Neuron (in vitro differentiated cells): ENCODE data around the gene GHRL.

Source experiments
- H2AFZ ChIP-seq: one replicate; pipeline ENCODE4 v1.6.1; 2013; ENCODE audit warnings: low read depth, mild to moderate bottlenecking, inconsistent platforms, low read length, moderate library complexity
- H3K27me3 ChIP-seq: one replicate; pipeline ENCODE4 v1.6.1; 2013; ENCODE audit warnings: low read length; ENCODE audit not compliant: insufficient read depth
- H3K36me3 ChIP-seq: one replicate; pipeline ENCODE4 v1.6.1; 2013; ENCODE audit warnings: low read length; ENCODE audit not compliant: insufficient read depth
- H3K4me1 ChIP-seq: one replicate; pipeline ENCODE4 v1.6.1; 2013; ENCODE audit warnings: low read length; ENCODE audit not compliant: insufficient read depth
- H3K4me3 ChIP-seq: 2 replicates; pipeline ENCODE4 v1.5.1; 2013; ENCODE audit warnings: mild to moderate bottlenecking, low read length, moderate library complexity
- H3K9me3 ChIP-seq: one replicate; pipeline ENCODE4 v1.6.1; 2013; ENCODE audit warnings: low read length

The GHRL gene

DNA sequence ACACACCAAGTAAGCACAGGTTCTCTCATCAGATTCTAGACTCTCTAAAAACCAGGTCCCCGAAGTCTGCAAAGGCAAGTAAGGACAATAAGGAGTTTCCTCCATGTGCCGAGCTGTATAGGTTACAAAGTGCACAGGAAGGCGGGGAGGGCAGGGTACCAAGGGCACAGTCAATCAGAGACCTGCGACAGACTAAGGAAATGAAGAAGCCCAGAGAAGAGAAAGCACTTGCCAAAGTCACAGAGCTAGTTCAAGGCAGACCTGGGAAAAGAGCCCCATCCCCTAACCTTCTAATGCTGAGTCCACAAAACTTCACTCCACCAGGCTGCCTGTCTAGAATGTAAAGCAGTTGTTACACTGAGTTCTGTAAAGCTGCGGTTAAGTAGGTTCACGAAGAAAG lies 26.5 kb upstream of the GHRL start:
- Histone ChIP-seq H3K4me1 (peaks cover 12% of the 10 kb centered on the region), H3K36me3 (peaks cover 47% of the 10 kb centered on the region), H3K4me3 (peak overlapping the region; percentile 29), H3K27me3 (no peaks in the 10 kb centered on the region), H2AFZ (no peak overlapping the region), H3K9me3 (no peaks in the 10 kb centered on the region)

GRCh38 chr3:10317961-10318350 lies 25.2 kb upstream of the GHRL start:
- Histone ChIP-seq H3K9me3 (no peaks in the 10 kb centered on the region), H3K4me3 (no peak overlapping the region), H3K36me3 (peaks cover 59% of the 10 kb centered on the region), H3K27me3 (no peaks in the 10 kb centered on the region), H3K4me1 (peaks cover 12% of the 10 kb centered on the region), H2AFZ (no peak overlapping the region)

DNA sequence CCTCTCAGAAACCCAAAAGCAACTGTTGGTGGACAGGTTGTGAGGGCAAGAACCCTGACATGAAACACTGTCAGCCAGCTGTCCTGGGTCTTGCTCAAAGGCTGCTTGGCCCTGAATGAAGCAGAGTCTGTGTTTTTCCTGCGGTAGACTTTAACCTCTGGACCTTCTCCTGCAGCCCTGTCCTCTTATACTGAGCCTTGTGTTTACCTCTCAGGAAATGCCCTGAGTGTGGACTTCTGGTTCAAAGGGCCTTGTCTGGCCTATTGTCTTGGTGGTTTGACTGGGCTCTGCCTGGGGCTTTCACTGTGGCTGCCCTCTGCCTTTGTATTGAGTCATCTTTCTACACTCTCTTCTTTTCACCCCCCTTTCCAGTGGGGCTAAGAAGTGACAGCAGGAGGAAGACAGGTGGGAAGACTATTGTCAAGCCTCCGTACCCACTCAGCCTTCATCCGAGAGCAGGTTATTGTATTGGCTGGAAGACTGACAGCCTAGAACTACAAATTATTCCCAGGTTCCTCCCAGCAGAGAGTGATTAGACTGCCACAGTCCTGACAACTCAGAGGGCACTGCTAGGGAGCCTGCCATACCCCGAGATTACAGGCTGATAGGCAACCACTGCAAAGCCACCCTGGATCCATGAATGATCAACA lies 24.7 kb upstream of the GHRL start:
- Histone ChIP-seq H3K36me3 (peaks cover 65% of the 10 kb centered on the region), H2AFZ (no peak overlapping the region), H3K27me3 (no peaks in the 10 kb centered on the region), H3K9me3 (no peaks in the 10 kb centered on the region), H3K4me3 (no peak overlapping the region), H3K4me1 (peaks cover 12% of the 10 kb centered on the region)

DNA sequence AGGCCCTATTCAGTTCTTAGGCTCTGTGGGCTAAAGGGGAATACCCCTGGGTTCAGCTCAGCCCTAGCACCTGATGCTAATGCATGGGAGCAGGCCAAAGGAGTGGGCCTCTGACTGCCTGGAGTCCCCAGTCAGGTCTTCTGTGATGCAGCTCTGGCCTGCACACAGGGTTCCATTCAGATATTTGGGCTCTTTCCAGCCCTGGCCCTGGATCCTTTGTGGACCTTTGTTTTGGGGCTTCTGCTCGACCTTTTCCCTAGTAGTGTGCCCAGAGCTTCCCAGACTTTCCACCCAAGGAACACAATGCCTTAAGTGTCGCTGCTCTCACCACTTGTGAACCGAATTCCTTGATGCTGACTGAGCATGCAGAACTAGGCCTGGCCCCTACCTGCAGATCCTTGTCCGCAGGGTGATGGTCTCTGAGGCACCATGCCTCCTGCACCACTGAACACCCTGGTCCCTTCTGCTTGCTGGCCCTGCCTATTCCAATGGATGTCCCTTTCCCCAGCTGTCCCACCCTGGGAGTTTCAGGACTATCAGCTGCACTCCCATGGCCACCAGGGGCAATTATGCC lies 23.1 kb upstream of the GHRL start:
- H3K36me3 ChIP-seq = peaks cover 80% of the 10 kb centered on the region
- H3K27me3 ChIP-seq = no peaks in the 10 kb centered on the region
- H3K4me1 ChIP-seq = peaks cover 12% of the 10 kb centered on the region
- H3K4me3 ChIP-seq = no peak overlapping the region
- no peak overlapping the region for H2AFZ ChIP-seq
- no peaks in the 10 kb centered on the region for H3K9me3 ChIP-seq

DNA sequence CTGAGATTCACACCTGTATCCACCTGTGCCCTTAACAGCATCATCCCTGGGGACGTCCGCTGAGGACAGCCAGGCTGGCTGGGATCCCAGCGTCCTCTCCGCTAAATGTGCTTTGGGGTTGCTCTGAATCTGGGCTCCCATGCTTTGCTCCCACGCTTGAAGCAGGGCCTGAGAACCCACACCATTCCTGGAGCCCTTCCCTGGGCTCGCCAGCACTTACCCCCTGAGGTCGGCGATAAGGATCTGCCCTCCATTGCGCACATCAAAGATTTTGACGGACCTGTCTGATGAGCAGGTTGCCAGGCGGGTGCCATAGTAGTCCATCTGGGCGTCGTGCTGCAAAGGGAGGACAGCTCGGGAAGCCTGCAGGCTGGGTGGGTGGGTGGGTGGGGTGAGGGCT lies 22.4 kb upstream of the GHRL start:
- H3K4me3 ChIP-seq = no peak overlapping the region

GRCh38 chr3:10312861-10313260 lies 20.1 kb upstream of the GHRL start:
- H3K4me1 ChIP-seq = no peaks in the 10 kb centered on the region
- H3K36me3 ChIP-seq = peaks cover 87% of the 10 kb centered on the region
- no peaks in the 10 kb centered on the region for H3K27me3 ChIP-seq
- H3K4me3 ChIP-seq = no peak overlapping the region
- H3K9me3 ChIP-seq = no peaks in the 10 kb centered on the region
- H2AFZ ChIP-seq = no peak overlapping the region

More for the DNA sequence above, 22.4 kb upstream of the GHRL start:
- H2AFZ ChIP-seq = no peak overlapping the region
- peaks cover 8% of the 10 kb centered on the region for H3K4me1 ChIP-seq
- H3K27me3 ChIP-seq = no peaks in the 10 kb centered on the region
- H3K36me3 ChIP-seq = peaks cover 87% of the 10 kb centered on the region
- no peaks in the 10 kb centered on the region for H3K9me3 ChIP-seq

GRCh38 chr3:10312391-10312790 lies 19.6 kb upstream of the GHRL start:
- H3K36me3 ChIP-seq = peaks cover 88% of the 10 kb centered on the region
- H3K27me3 ChIP-seq = no peaks in the 10 kb centered on the region
- no peaks in the 10 kb centered on the region for H3K9me3 ChIP-seq
- H3K4me3 ChIP-seq = no peak overlapping the region
- H3K4me1 ChIP-seq = no peaks in the 10 kb centered on the region
- H2AFZ ChIP-seq = no peak overlapping the region

GRCh38 chr3:10311710-10312109 lies 19.0 kb upstream of the GHRL start:
- Histone ChIP-seq H2AFZ (no peak overlapping the region), H3K27me3 (no peaks in the 10 kb centered on the region), H3K4me3 (no peak overlapping the region), H3K36me3 (peaks cover 83% of the 10 kb centered on the region), H3K4me1 (no peaks in the 10 kb centered on the region), H3K9me3 (no peaks in the 10 kb centered on the region)

- no peaks in the 10 kb centered on the region for H3K9me3 ChIP-seq
- H3K27me3 ChIP-seq = no peaks in the 10 kb centered on the region
- no peaks in the 10 kb centered on the region for H3K4me1 ChIP-seq
- no peak overlapping the region for H2AFZ ChIP-seq
- peaks cover 79% of the 10 kb centered on the region for H3K36me3 ChIP-seq
- no peak overlapping the region for H3K4me3 ChIP-seq
These were observed 17.8 kb upstream of the GHRL start for GRCh38 chr3:10310578-10310977.

GRCh38 chr3:10309736-10310135 lies 17.0 kb upstream of the GHRL start:
- no peak overlapping the region for H2AFZ ChIP-seq
- peaks cover 80% of the 10 kb centered on the region for H3K36me3 ChIP-seq
- H3K4me1 ChIP-seq = no peaks in the 10 kb centered on the region
- H3K9me3 ChIP-seq = no peaks in the 10 kb centered on the region
- no peaks in the 10 kb centered on the region for H3K27me3 ChIP-seq
- H3K4me3 ChIP-seq = no peak overlapping the region

GRCh38 chr3:10308678-10309077 lies 15.9 kb upstream of the GHRL start:
- H3K36me3 ChIP-seq = peaks cover 80% of the 10 kb centered on the region
- no peak overlapping the region for H3K4me3 ChIP-seq
- no peaks in the 10 kb centered on the region for H3K27me3 ChIP-seq
- no peaks in the 10 kb centered on the region for H3K4me1 ChIP-seq
- H3K9me3 ChIP-seq = no peaks in the 10 kb centered on the region
- H2AFZ ChIP-seq = no peak overlapping the region

DNA sequence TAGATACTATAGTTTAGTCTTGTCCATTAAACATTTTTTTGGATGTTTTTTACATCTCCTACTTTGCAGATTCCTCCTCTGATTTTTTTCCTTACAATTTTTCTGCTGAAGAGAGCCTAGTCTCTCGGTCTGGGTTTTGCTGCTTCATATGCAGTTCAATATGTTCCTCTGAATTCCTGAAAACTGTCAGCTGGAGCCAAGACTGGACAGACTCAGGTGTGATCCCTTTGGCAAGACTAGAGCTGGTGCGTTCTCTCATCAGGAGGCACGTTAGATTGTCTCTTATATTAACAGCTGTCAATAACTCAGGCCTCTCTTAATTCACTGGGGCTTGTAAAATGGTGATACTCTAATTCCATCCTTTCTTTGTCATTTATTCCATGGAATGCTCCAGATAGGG lies 13.4 kb upstream of the GHRL start:
- Histone ChIP-seq H3K27me3 (no peaks in the 10 kb centered on the region), H3K4me3 (no peak overlapping the region), H3K9me3 (no peaks in the 10 kb centered on the region), H3K4me1 (no peaks in the 10 kb centered on the region), H2AFZ (no peak overlapping the region), H3K36me3 (peaks cover 78% of the 10 kb centered on the region)

DNA sequence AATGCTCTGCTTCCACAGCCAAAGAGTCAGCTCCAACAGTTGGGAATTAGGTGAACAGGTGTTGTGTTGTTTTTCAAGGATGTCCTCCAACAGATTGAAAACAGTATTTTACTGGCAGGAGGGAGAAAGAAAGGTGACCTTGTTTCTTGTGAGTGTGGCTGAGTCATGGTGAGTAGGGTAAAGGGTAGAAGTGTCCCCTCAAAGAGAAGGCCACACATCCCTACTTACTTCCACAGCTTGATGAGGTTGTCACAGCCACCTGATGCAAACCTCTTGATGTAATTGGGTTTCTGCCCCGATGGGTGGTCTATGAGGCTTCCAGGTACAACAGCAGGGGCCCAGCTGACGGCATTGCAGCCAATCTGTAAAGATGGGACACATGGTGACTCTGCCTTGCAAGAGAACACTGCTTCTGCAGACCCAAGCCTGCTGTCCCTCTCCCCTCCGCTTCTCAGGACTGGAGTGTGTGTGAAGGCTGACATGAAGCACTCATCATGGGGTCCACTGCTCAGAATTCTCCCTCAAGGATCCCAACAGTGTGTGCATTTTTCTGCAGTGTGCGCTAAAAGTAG lies 12.7 kb upstream of the GHRL start:
- Histone ChIP-seq H3K36me3 (peaks cover 78% of the 10 kb centered on the region), H3K4me3 (no peak overlapping the region)

GRCh38 chr3:10304905-10305304 lies 12.2 kb upstream of the GHRL start:
- Histone ChIP-seq H3K9me3 (no peaks in the 10 kb centered on the region), H3K27me3 (no peaks in the 10 kb centered on the region), H3K4me1 (no peaks in the 10 kb centered on the region), H3K36me3 (peaks cover 80% of the 10 kb centered on the region), H3K4me3 (no peak overlapping the region), H2AFZ (no peak overlapping the region)

More for the DNA sequence above, 12.7 kb upstream of the GHRL start:
- H3K27me3 ChIP-seq = no peaks in the 10 kb centered on the region
- H2AFZ ChIP-seq = no peak overlapping the region
- no peaks in the 10 kb centered on the region for H3K4me1 ChIP-seq
- H3K9me3 ChIP-seq = no peaks in the 10 kb centered on the region
